HG02884 (cell line): ENCODE data around the gene RPS8.
"Not testable (repeated sequence)": the region's sequence is repeated elsewhere in the genome, so short reads cannot be mapped to it uniquely, and the experiment has no call there.

Experiments
- ATAC-seq: cut with Tn5 transposase; IDR thresholded peaks from one replicate; pipeline ENCODE4 v1.9.1; 2021; ENCODE audit warnings: mild to moderate bottlenecking, moderate library complexity; ENCODE audit not compliant: unreplicated experiment

Gene RPS8

GRCh38 chr1:44819196-44819607 lies 43.9 kb downstream of the RPS8 start:
- ATAC-seq: no peak

GRCh38 chr1:44819608-44820327 lies 44.4 kb downstream of the RPS8 start:
- peak; percentile 87 for ATAC-seq

GRCh38 chr1:44820328-44821239 lies 45.2 kb downstream of the RPS8 start:
- no peak for ATAC-seq

- no peak for ATAC-seq
Measured at GRCh38 chr1:44821240-44821715, 45.9 kb downstream of the RPS8 start.

GRCh38 chr1:44822131-44822701 lies 46.9 kb downstream of the RPS8 start:
- ATAC-seq: no peak

GRCh38 chr1:44822981-44823451 lies 47.7 kb downstream of the RPS8 start:
- no peak for ATAC-seq

- ATAC-seq: not testable (repeated sequence)
Measured at GRCh38 chr1:44824392-44824791, 49.1 kb downstream of the RPS8 start.

GRCh38 chr1:44826375-44827196 lies 51.2 kb downstream of the RPS8 start:
- no peak for ATAC-seq

- ATAC-seq: no peak
Measured at GRCh38 chr1:44827197-44828002, 52.1 kb downstream of the RPS8 start.

GRCh38 chr1:44828003-44828651 lies 52.8 kb downstream of the RPS8 start:
- no peak for ATAC-seq
